HEK293 (cell line): ENCODE measurements around the gene RPL15.

ENCODE experiments used
- BCL11A ChIP-seq: fragments of 450-650 bp; formaldehyde crosslinking; IDR thresholded peaks from 2 replicates; pipeline ENCODE4 v1.5.1; 2016; ENCODE audit warnings: low read depth, missing biosample characterization, missing genetic modification characterization
- GLIS2 ChIP-seq: fragments of 450-650 bp; formaldehyde crosslinking; IDR thresholded peaks from 2 replicates; pipeline ENCODE4 v1.5.1; 2016; ENCODE audit warnings: missing biosample characterization, missing genetic modification characterization
- IKZF3 ChIP-seq: fragments of 450-650 bp; IDR thresholded peaks from 2 replicates; pipeline ENCODE4 v1.5.0; 2018; ENCODE audit warnings: missing biosample characterization, mild to moderate bottlenecking, missing genetic modification characterization, moderate library complexity
- MEIS1 ChIP-seq: sonication (generic); formaldehyde crosslinking; IDR thresholded peaks from 2 replicates; pipeline ENCODE4 v1.8.1; 2022; ENCODE audit warnings: missing genetic modification reagents, mild to moderate bottlenecking, borderline replicate concordance
- PRDM2 ChIP-seq: fragments of 450-650 bp; formaldehyde crosslinking; IDR thresholded peaks from 2 replicates; pipeline ENCODE4 v1.5.1; 2016; ENCODE audit warnings: missing biosample characterization, missing genetic modification characterization, borderline replicate concordance
- YY1 ChIP-seq: fragments of 450-650 bp; formaldehyde crosslinking; IDR thresholded peaks from 2 replicates; pipeline ENCODE4 v1.5.1; 2018; ENCODE audit warnings: missing biosample characterization, missing genetic modification characterization
- ZEB2 ChIP-seq: fragments of 450-650 bp; formaldehyde crosslinking; IDR thresholded peaks from 2 replicates; pipeline ENCODE4 v1.5.1; 2016; ENCODE audit warnings: missing biosample characterization, missing genetic modification characterization
- ZFP3 ChIP-seq: fragments of 450-650 bp; formaldehyde crosslinking; IDR thresholded peaks from 2 replicates; pipeline ENCODE4 v1.5.1; 2016; ENCODE audit warnings: low read depth, missing biosample characterization, missing genetic modification characterization
- ZNF112 ChIP-seq: fragments of 450-650 bp; formaldehyde crosslinking; IDR thresholded peaks from 2 replicates; pipeline ENCODE4 v1.5.0; 2017; ENCODE audit warnings: missing biosample characterization, missing genetic modification characterization
- ZNF138 ChIP-seq: fragments of 450-650 bp; formaldehyde crosslinking; IDR thresholded peaks from 2 replicates; pipeline ENCODE4 v1.5.1; 2016; ENCODE audit warnings: missing biosample characterization, missing genetic modification characterization, borderline replicate concordance
- ZNF140 ChIP-seq: fragments of 450-650 bp; formaldehyde crosslinking; IDR thresholded peaks from 2 replicates; pipeline ENCODE4 v1.5.1; 2016; ENCODE audit warnings: missing biosample characterization, missing genetic modification characterization
- ZNF221 ChIP-seq: fragments of 450-650 bp; formaldehyde crosslinking; IDR thresholded peaks from 2 replicates; pipeline ENCODE4 v1.5.1; 2017; ENCODE audit warnings: missing biosample characterization, missing genetic modification characterization, borderline replicate concordance
- ZNF311 ChIP-seq: fragments of 450-650 bp; formaldehyde crosslinking; IDR thresholded peaks from 2 replicates; pipeline ENCODE4 v1.5.1; 2017; ENCODE audit warnings: missing biosample characterization, missing genetic modification characterization, borderline replicate concordance
- ZNF48 ChIP-seq: fragments of 450-650 bp; formaldehyde crosslinking; IDR thresholded peaks from 2 replicates; pipeline ENCODE4 v1.5.1; 2016; ENCODE audit warnings: missing biosample characterization, missing genetic modification characterization
- ZNF501 ChIP-seq: fragments of 450-650 bp; formaldehyde crosslinking; IDR thresholded peaks from 2 replicates; pipeline ENCODE4 v1.5.1; 2016; ENCODE audit warnings: missing biosample characterization, missing genetic modification characterization
- ZNF513 ChIP-seq: fragments of 450-650 bp; IDR thresholded peaks from 2 replicates; pipeline ENCODE4 v1.5.1; 2018; ENCODE audit warnings: missing biosample characterization, missing genetic modification characterization
- ZNF623 ChIP-seq: fragments of 450-650 bp; formaldehyde crosslinking; IDR thresholded peaks from 2 replicates; pipeline ENCODE4 v1.5.1; 2016; ENCODE audit warnings: missing biosample characterization, missing genetic modification characterization
- ZNF626 ChIP-seq: fragments of 450-650 bp; sonication (Bioruptor Pico); formaldehyde crosslinking; IDR thresholded peaks from 2 replicates; pipeline ENCODE4 v1.5.1; 2018; ENCODE audit warnings: missing biosample characterization, missing genetic modification characterization, inconsistent platforms
- ZNF658 ChIP-seq: fragments of 450-650 bp; formaldehyde crosslinking; IDR thresholded peaks from 2 replicates; pipeline ENCODE4; 2016; ENCODE audit warnings: missing biosample characterization, missing genetic modification characterization
- ZNF660 ChIP-seq: fragments of 450-650 bp; IDR thresholded peaks from 2 replicates; pipeline ENCODE4 v1.5.1; 2018; ENCODE audit warnings: missing biosample characterization, mild to moderate bottlenecking, missing genetic modification characterization
- ZNF692 ChIP-seq: fragments of 450-650 bp; formaldehyde crosslinking; IDR thresholded peaks from 2 replicates; pipeline ENCODE4 v1.5.1; 2016; ENCODE audit warnings: missing biosample characterization, missing genetic modification characterization
- TF ChIP-seq, protein P1 (sequence below): fragments of 450-650 bp; IDR thresholded peaks from 2 replicates; pipeline ENCODE4 v1.5.1; 2018; ENCODE audit warnings: missing biosample characterization, mild to moderate bottlenecking, missing genetic modification characterization
- TF ChIP-seq, protein P2 (sequence below): fragments of 450-650 bp; formaldehyde crosslinking; IDR thresholded peaks from 2 replicates; pipeline ENCODE4 v1.5.1; 2016; ENCODE audit warnings: missing biosample characterization, missing genetic modification characterization
- TF ChIP-seq, protein P3 (sequence below): fragments of 450-650 bp; formaldehyde crosslinking; IDR thresholded peaks from 2 replicates; pipeline ENCODE4 v1.5.1; 2016; ENCODE audit warnings: missing biosample characterization, missing genetic modification characterization

RPL15 gene

GRCh38 chr3:23945913-23946687 lies 29.2 kb downstream of the RPL15 start (continued):
- no peak for TF ChIP-seq MEIS1 (CRISPR knock-in tag)
- peak; percentile 65; the same call in 1 of the 2 replicates for TF ChIP-seq ZNF692 (tag by site-specific recombination)
- no peak; the same call in 1 of the 2 replicates for TF ChIP-seq BCL11A (tag by site-specific recombination)
- TF ChIP-seq ZNF221 (tag by site-specific recombination): no peak
- no peak for TF ChIP-seq ZNF626 (tag by site-specific recombination)
- TF ChIP-seq GLIS2 (tag by site-specific recombination): peak; percentile 95
- TF ChIP-seq ZNF138 (tag by site-specific recombination): no peak
- TF ChIP-seq, protein P1, sequence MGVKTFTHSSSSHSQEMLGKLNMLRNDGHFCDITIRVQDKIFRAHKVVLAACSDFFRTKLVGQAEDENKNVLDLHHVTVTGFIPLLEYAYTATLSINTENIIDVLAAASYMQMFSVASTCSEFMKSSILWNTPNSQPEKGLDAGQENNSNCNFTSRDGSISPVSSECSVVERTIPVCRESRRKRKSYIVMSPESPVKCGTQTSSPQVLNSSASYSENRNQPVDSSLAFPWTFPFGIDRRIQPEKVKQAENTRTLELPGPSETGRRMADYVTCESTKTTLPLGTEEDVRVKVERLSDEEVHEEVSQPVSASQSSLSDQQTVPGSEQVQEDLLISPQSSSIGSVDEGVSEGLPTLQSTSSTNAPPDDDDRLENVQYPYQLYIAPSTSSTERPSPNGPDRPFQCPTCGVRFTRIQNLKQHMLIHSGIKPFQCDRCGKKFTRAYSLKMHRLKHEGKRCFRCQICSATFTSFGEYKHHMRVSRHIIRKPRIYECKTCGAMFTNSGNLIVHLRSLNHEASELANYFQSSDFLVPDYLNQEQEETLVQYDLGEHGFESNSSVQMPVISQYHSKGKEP (tag by site-specific recombination): peak; percentile 71; the same call in 1 of the 2 replicates
- no peak for TF ChIP-seq ZNF112 (tag by site-specific recombination)
- no peak for TF ChIP-seq ZNF140
- no peak for TF ChIP-seq ZNF513 (tag by site-specific recombination)
- TF ChIP-seq PRDM2 (tag by site-specific recombination): no peak
- TF ChIP-seq ZNF48 (tag by site-specific recombination): no peak
- TF ChIP-seq YY1 (tag by site-specific recombination): 0 out of 2 replicates have a peak, but pooled peaks have one; percentile 35
- TF ChIP-seq ZEB2 (tag by site-specific recombination): peak; percentile 90
- peak; percentile 70 for TF ChIP-seq ZNF660
- TF ChIP-seq IKZF3 (tag by site-specific recombination): peak; percentile 81
- TF ChIP-seq ZNF623 (tag by site-specific recombination): no peak
- no peak for TF ChIP-seq ZFP3 (tag by site-specific recombination)
- TF ChIP-seq, protein P2, sequence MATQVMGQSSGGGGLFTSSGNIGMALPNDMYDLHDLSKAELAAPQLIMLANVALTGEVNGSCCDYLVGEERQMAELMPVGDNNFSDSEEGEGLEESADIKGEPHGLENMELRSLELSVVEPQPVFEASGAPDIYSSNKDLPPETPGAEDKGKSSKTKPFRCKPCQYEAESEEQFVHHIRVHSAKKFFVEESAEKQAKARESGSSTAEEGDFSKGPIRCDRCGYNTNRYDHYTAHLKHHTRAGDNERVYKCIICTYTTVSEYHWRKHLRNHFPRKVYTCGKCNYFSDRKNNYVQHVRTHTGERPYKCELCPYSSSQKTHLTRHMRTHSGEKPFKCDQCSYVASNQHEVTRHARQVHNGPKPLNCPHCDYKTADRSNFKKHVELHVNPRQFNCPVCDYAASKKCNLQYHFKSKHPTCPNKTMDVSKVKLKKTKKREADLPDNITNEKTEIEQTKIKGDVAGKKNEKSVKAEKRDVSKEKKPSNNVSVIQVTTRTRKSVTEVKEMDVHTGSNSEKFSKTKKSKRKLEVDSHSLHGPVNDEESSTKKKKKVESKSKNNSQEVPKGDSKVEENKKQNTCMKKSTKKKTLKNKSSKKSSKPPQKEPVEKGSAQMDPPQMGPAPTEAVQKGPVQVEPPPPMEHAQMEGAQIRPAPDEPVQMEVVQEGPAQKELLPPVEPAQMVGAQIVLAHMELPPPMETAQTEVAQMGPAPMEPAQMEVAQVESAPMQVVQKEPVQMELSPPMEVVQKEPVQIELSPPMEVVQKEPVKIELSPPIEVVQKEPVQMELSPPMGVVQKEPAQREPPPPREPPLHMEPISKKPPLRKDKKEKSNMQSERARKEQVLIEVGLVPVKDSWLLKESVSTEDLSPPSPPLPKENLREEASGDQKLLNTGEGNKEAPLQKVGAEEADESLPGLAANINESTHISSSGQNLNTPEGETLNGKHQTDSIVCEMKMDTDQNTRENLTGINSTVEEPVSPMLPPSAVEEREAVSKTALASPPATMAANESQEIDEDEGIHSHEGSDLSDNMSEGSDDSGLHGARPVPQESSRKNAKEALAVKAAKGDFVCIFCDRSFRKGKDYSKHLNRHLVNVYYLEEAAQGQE: no peak; the same call in 1 of the 2 replicates
- TF ChIP-seq, protein P3, sequence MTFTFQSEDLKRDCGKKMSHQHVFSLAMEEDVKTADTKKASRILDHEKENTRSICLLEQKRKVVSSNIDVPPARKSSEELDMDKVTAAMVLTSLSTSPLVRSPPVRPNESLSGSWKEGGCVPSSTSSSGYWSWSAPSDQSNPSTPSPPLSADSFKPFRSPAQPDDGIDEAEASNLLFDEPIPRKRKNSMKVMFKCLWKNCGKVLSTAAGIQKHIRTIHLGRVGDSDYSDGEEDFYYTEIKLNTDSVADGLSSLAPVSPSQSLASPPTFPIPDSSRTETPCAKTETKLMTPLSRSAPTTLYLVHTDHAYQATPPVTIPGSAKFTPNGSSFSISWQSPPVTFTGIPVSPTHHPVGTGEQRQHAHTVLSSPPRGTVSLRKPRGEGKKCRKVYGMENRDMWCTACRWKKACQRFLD (tag by site-specific recombination): no peak
- no peak for TF ChIP-seq ZNF658
- TF ChIP-seq ZNF311 (tag by site-specific recombination): no peak
- peak; percentile 82; the same call in 1 of the 2 replicates for TF ChIP-seq ZNF501 (tag by site-specific recombination)
